ENCODE data around the gene AKAP13. TPM values are rescaled to one million over a fixed set of nuclear protein-coding genes. Genes with fewer than 3 reads are reported as not detected.
"Not testable (repeated sequence)": the region's sequence is repeated elsewhere in the genome, so short reads cannot be mapped to it uniquely, and the experiment has no call there.

Gene AKAP13
- total RNA-seq, 1 donor from 2014 or later = 322 TPM

DNA sequence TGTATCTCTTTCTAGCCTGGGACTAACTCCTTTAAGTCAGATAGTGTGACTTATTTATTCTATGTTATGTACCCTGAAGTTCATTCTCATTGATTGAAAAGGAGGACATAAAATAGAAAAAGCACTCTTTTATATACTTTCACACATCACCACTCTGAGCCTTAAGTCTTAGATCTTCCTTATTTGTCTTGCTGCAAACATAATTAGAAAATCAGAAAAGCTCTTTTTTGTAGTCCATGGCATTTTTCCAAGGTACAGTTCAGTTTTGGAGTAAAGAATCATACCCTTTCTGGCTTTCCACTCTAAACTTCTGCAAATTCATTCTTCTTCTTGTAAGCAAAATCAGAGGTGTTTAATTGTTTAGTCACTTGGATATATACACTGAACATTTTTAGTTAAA is 75.5 kb downstream of the AKAP13 start:
- intact Hi-C loops (cut with DNase I) = no loop called here
- DNase-seq = no peak
- ATAC-seq (ENCODE audit: poor library complexity) = no peak

DNA sequence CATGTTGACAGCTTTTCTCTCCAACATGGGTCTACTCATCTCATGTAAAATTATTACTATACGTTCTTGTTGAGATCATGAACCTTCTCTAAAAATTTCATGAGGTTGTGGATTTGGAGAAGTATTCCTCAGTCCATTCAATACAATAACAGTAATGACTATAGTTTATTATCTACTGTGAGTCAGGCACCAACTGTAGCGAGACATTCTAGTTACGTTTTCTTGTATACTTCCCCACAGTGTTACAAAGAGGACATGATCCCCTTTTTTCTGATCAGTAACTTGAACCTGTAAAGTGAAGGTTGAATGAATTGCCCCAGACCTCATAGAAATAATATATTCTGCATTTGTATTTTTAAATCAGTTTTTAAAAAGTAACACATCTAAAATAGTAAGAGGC is 76.4 kb downstream of the AKAP13 start:
- no peak for DNase-seq
- intact Hi-C loops (cut with DNase I) = no loop called here
- no peak for ATAC-seq (ENCODE audit: poor library complexity)

DNA sequence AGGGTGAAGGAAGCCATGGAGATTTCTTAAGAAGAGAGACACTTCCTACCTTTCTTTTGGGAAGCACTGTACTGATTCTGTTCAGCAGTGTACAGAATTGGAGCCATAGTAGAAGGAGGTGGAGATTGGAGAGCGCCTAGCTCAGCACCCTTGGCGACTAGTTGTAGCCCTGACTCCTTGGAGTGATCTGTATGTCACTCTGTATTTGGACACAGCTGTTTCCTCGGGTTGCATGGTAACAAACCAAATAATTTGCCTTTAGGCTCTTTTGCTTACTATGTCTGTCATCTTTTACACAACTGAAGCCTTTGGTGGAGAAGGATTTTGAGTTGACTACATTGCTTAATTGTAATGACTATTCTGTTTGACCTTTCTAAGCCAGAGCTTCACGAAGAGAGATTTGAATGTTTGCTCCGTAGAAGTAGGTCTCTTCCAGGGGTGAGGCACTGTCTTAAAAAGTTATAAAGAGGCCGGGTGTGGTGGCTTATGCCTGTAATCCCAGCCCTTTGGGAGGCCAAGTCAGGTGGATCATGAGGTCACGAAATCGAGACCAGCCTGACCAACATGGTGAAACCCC is 77.1 kb downstream of the AKAP13 start:
- intact Hi-C loops (cut with DNase I) = no loop called here
- ATAC-seq (ENCODE audit: poor library complexity) = peak; percentile 45
- no peak for DNase-seq

- no peak for DNase-seq
- intact Hi-C loops (cut with DNase I) = no loop called here
- no peak for ATAC-seq (ENCODE audit: poor library complexity)
Observed at GRCh38 chr15:85458764-85459163, 78.4 kb downstream of the AKAP13 start.

DNA sequence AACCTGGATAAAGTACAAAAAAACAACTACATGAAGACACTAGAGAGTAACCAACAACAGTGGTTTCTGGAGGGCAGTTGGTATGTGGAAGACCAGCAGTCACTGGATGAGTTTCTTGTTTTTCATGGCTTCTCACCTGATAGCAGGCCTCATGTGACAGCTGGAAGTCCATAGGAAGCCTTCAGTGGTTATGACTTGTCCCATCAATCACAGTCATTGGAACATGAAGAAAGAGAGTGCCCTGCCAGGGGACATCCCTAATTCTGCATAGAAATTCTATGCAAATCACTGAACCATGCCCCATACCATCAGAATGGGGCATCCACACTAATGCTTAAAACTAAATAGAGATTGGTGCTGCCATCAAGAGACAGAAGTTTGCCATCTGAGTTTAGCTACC is 81.6 kb downstream of the AKAP13 start:
- intact Hi-C loops (cut with DNase I) = no loop called here
- ATAC-seq (ENCODE audit: poor library complexity) (no peak), DNase-seq (no peak)

DNA sequence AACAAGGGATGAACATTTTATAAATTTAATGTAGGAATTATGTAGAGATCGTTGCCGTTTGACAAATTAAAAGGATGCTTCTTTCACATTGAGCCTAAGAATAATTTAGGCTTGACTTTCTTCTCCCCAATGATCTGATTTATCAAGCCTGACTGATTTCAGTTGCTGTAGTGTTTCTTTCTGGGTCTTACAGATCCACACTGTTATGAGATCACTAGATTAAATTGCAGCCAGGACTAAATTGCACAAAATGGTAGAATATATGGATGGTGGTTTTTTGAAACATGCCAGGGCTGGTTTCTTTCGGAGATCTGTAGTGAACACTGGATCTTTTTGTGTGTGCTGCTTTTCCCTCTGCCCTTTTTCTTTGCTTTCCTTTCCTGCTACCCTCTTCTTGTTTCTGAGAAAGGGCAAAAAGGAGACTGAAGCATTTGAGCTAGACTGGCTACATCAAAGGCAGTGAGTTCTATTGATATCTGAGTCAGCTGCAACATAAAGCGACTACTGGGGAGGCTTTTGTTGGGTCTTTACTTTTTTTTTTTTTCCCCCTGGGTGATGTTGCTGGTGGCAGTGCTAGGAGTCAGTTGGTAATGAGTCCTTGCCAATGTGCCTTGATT is 83.0 kb downstream of the AKAP13 start:
- intact Hi-C loops (cut with DNase I) = no loop called here
- ATAC-seq (ENCODE audit: poor library complexity) = peak; percentile 26
- DNase-seq = no peak

DNA sequence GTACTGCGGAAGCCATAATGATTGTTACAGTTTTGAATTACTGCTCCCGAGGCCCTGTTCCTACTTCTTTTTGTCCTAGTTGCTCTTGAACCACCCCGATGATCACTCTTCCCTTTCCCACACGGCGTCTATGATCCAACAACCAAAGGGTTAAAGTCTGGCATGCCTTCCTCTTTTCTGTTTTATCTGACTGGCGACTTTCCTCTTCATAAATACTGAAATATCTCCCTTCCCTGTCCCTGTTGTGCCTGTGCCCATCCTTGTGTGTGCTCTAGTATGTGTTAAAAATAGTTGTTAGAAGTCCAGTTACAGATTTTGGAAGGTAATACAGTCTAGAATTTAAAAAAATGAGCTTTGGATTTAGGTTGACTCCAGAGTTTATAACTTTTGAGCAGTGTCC is 83.6 kb downstream of the AKAP13 start:
- ATAC-seq (ENCODE audit: poor library complexity) (peak; percentile 68), DNase-seq (no peak)
- intact Hi-C loops (cut with DNase I) = no loop called here

GRCh38 chr15:85464471-85464870 is 84.1 kb downstream of the AKAP13 start:
- intact Hi-C loops (cut with DNase I) = no loop called here
- peak; percentile 44 for ATAC-seq (ENCODE audit: poor library complexity)
- no peak for DNase-seq

DNA sequence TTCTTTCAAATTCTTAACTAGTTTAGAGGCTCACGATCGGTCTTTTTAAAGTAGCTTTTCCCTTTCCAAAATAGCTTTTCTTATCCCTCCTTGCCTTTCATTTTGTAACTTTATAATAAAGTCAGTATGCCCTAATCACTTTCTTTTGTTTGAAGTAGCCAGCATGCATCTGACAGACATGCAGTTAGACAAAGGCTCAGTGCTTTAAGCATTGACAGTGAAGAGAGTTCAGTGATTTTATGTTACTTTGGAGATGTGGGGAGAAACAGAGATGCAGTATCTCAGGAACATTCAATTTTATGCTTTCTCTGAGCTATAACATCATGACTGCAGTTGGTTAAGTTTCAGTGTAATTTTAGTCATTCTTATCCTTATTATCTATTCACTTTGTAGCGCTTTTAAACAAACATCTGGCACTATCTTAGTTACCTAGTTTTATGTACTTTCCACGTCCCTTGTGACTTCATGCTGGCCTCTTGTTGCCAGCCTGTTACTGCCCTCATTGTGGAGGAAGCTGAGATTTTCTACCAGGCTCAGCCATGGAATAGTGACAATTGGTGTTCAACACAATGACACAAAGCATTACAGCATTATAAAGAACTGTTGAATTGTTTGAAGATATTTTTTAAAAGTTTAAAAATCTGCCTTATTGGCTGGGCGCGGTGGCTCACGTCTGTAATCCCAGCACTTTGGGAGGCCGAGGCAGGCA is 90.3 kb downstream of the AKAP13 start:
- ATAC-seq (ENCODE audit: poor library complexity) (no peak), DNase-seq (no peak)
- intact Hi-C loops (cut with DNase I) = loop anchor here (10.0 kb wide), 1 partner anchor 146 kb away; no protein-coding TSS in a partner anchor

- DNase-seq (no peak), ATAC-seq (ENCODE audit: poor library complexity) (no peak)
- intact Hi-C loops (cut with DNase I) = loop anchor here (10.0 kb wide), 1 partner anchor 148 kb away; no protein-coding TSS in a partner anchor
Observed at GRCh38 chr15:85472349-85472748, 91.9 kb downstream of the AKAP13 start.

- no peak for ATAC-seq (ENCODE audit: poor library complexity)
- intact Hi-C loops (cut with DNase I) = loop anchor here (10.0 kb wide), 1 partner anchor 149 kb away; no protein-coding TSS in a partner anchor
Observed at GRCh38 chr15:85473455-85473854, 93.1 kb downstream of the AKAP13 start.

DNA sequence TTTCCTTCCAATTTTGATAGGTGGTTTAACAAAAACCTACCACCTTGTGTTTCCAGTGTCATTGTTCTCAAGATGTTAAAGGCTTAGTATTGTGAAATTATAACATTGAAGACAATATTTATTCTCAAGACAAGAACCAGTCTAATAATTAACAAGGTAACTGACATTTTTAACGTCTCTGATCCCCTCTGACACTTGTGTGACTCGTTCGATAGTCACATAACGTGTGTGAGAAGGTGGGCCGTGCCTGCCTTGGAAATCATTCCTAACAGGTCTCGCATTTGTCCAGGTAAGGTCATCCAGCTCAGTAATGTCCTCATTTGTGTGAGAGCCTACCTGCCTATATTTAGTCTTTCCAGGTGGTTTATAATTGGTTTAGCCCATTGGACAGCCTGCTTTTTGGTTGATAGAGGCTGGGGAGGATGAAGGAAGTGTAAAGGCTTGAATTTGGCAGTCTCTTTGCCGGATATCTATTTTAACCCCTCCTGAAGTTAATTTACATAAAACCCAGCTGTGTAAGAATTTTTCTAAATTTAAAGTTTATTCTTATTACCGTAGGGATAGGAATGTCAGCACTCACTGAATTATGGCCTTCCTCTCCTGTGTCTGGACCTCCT is 94.4 kb downstream of the AKAP13 start:
- ATAC-seq (ENCODE audit: poor library complexity) (no peak), DNase-seq (no peak)
- intact Hi-C loops (cut with DNase I) = loop anchor here (10.0 kb wide), 1 partner anchor 150 kb away; no protein-coding TSS in a partner anchor

More at GRCh38 chr15:85473455-85473854, 93.1 kb downstream of the AKAP13 start:
- no peak for DNase-seq

DNA sequence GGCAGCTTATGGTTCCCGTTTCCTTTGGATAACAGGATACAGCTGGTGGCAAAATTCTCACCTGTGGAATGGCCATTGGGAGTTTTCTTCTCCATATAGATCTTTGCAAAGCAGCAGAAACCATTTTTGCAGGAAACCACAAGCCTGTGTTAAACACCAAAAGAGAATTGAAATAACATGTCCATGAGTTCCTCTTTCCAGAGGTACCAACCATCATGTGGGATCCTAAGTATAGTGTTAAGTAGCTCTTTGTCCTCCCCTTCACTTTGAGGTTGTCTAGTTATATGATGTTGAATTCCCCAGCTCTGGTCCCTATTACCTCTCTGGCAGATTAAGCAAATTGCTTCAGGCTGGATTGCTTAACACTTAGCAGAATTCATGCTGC is 94.9 kb downstream of the AKAP13 start:
- ATAC-seq (ENCODE audit: poor library complexity) = no peak

DNA sequence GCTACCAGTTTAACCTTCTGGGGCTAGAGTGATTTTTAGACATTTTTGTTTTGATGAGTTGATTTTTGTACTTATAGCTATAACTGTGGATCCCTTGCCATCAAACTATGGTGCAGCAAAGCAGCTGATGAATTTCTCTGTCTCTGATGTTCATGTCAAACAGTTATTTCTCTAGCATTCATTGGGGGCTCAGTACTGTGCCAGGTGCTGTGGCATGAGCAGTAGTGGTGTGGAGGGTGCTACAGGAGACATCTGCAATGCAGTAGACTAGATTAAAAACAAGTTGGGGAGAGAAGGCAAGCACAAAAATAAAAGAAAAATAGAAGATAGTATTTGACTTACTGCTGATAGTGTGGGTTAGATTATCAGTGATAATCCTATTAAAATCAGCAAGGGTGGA is 95.3 kb downstream of the AKAP13 start:
- no peak for ATAC-seq (ENCODE audit: poor library complexity)
- DNase-seq = no peak
- intact Hi-C loops (cut with DNase I) = loop anchor here (10.0 kb wide), 1 partner anchor 151 kb away; no protein-coding TSS in a partner anchor

More for the DNA sequence above, 94.9 kb downstream of the AKAP13 start:
- no peak for DNase-seq
- intact Hi-C loops (cut with DNase I) = loop anchor here (10.0 kb wide), 1 partner anchor 151 kb away; no protein-coding TSS in a partner anchor

GRCh38 chr15:85477061-85477460 is 96.7 kb downstream of the AKAP13 start:
- no peak for DNase-seq
- ATAC-seq (ENCODE audit: poor library complexity) = no peak
- intact Hi-C loops (cut with DNase I) = loop anchor here (10.0 kb wide), 1 partner anchor 152 kb away; no protein-coding TSS in a partner anchor

DNA sequence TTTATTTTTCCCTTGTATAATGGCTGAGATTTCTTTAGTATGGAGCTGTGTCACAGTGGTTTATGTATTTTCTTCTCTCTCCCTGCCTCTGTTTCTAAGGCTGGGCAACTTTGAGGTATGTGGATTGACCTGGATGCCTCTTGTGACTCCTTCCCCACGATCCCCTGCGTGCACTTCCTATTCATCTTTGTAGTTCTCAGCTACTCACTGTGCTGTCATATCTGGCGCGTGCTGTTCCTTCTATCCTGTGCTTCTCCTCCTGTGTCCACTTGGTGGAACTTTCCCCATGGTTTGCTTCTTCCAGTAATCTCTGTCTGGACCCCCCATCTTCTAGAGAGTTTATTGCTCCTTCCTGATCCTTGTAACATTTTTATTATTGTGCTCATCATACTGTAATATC is 97.3 kb downstream of the AKAP13 start:
- intact Hi-C loops (cut with DNase I) = loop anchor here (10.0 kb wide), 1 partner anchor 153 kb away; no protein-coding TSS in a partner anchor
- ATAC-seq (ENCODE audit: poor library complexity) = peak; percentile 16
- DNase-seq = no peak

DNA sequence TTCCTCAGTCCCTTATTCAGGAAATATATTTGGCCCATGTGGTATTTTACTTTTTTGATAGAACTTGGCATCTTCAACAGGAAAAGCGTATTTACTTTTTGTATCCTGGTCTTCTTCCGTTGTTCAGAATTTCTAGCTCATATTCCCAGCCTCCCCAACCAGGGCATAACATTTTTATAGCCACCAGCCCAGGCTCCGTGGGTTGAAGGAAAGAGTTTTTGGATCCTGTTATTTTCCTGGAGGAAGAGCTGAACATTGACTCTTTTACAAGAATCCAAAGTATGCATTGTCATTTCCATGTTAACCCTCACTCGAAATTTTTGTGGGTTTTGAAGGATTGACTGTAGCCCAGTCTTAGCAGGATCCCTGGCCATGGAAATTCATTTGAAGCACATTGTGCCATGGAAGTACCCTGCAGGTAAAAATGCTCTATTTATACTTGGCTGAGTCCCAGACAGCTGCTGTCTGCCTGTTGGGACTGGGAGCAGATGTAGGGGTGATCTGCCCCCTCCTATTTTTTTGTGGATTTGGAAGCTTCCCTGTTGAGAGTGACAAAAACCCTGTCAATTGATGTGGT is 98.8 kb downstream of the AKAP13 start:
- DNase-seq = no peak
- intact Hi-C loops (cut with DNase I) = loop anchor here (10.0 kb wide), 1 partner anchor 154 kb away; no protein-coding TSS in a partner anchor
- no peak for ATAC-seq (ENCODE audit: poor library complexity)

GRCh38 chr15:85480923-85481322 is 100.5 kb downstream of the AKAP13 start:
- no peak for DNase-seq
- no peak for ATAC-seq (ENCODE audit: poor library complexity)
- intact Hi-C loops (cut with DNase I) = no loop called here

GRCh38 chr15:85481543-85481942 is 101.1 kb downstream of the AKAP13 start:
- intact Hi-C loops (cut with DNase I); ATAC-seq (ENCODE audit: poor library complexity); DNase-seq: not testable (repeated sequence)
